ENCODE results near the gene MTFMT.

DNA sequence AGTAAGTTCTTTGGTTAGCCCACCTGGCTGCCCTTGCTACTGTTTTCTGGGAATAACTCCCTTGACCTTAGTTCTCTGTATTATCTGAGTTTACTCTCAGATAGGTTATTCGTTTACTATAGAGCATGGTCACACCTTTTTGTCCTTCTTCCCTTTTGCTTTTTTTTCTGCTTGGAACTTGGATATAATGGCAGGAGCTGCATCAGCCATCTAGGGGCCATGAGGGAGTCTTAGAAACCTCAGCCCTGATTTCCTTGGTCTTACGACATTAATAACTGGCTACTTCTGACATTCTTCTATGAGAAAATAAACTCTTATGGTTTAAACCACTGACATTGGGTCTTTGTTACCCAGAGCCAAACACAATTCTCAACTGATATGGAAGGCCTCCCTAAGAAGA, 12.3 kb upstream of the MTFMT start:
- no peak for TF ChIP-seq CEBPB (IDR thresholded peaks at IDR 0.05)
- TF ChIP-seq ZBTB7A (IDR thresholded peaks at IDR 0.05; ENCODE audit: low read depth) = no peak
- no peak for TF ChIP-seq RAD21 (IDR thresholded peaks at IDR 0.05; ENCODE audit: low read depth)
- TF ChIP-seq, protein P1, sequence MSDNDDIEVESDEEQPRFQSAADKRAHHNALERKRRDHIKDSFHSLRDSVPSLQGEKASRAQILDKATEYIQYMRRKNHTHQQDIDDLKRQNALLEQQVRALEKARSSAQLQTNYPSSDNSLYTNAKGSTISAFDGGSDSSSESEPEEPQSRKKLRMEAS (IDR thresholded peaks at IDR 0.05) = no peak
- TF ChIP-seq, protein P2, sequence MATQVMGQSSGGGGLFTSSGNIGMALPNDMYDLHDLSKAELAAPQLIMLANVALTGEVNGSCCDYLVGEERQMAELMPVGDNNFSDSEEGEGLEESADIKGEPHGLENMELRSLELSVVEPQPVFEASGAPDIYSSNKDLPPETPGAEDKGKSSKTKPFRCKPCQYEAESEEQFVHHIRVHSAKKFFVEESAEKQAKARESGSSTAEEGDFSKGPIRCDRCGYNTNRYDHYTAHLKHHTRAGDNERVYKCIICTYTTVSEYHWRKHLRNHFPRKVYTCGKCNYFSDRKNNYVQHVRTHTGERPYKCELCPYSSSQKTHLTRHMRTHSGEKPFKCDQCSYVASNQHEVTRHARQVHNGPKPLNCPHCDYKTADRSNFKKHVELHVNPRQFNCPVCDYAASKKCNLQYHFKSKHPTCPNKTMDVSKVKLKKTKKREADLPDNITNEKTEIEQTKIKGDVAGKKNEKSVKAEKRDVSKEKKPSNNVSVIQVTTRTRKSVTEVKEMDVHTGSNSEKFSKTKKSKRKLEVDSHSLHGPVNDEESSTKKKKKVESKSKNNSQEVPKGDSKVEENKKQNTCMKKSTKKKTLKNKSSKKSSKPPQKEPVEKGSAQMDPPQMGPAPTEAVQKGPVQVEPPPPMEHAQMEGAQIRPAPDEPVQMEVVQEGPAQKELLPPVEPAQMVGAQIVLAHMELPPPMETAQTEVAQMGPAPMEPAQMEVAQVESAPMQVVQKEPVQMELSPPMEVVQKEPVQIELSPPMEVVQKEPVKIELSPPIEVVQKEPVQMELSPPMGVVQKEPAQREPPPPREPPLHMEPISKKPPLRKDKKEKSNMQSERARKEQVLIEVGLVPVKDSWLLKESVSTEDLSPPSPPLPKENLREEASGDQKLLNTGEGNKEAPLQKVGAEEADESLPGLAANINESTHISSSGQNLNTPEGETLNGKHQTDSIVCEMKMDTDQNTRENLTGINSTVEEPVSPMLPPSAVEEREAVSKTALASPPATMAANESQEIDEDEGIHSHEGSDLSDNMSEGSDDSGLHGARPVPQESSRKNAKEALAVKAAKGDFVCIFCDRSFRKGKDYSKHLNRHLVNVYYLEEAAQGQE (IDR thresholded peaks at IDR 0.05; ENCODE audit: low read depth) = no peak

All from Ishikawa (cell line).